ENCODE results near the gene PPL. TPM values are rescaled to one million over a fixed set of nuclear protein-coding genes. Genes with fewer than 3 reads are reported as not detected.

Gene PPL
- total RNA-seq, 1 donor from 2014 or later = 142 TPM

DNA sequence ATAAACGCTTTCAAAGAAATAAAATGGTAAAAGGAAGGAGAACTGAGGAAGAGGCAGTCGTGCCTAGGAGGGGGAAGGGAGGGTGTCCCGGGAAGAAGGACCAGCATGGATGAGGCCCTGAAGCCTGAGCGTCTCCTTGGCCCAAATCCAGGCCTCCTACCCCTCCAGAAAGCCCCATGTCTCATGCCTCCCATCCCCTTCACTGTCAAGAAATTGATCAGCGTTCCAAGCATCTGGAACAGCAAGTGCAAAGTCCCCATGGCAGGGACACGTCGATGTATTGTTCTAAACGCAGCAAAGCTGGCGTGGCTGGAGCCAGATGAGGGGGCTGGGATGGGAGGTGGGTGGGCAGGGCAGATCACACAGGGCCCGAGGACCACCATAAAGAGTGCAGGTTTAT, 43.7 kb upstream of the PPL start:
- Mint-ChIP-seq H3K9me3 (no peaks in the 10 kb centered on the region), H3K4me1 (ENCODE audit: unreplicated experiment) (no peaks in the 10 kb centered on the region), H3K4me3 (no peak overlapping the region), H3K36me3 (no peaks in the 10 kb centered on the region), H3K27ac (no peak overlapping the region), H3K27me3 (peaks cover 22% of the 10 kb centered on the region)
- DNase-seq (ENCODE audit: extremely low spot score, unreplicated experiment) = no peak
- TF ChIP-seq, protein P1, sequence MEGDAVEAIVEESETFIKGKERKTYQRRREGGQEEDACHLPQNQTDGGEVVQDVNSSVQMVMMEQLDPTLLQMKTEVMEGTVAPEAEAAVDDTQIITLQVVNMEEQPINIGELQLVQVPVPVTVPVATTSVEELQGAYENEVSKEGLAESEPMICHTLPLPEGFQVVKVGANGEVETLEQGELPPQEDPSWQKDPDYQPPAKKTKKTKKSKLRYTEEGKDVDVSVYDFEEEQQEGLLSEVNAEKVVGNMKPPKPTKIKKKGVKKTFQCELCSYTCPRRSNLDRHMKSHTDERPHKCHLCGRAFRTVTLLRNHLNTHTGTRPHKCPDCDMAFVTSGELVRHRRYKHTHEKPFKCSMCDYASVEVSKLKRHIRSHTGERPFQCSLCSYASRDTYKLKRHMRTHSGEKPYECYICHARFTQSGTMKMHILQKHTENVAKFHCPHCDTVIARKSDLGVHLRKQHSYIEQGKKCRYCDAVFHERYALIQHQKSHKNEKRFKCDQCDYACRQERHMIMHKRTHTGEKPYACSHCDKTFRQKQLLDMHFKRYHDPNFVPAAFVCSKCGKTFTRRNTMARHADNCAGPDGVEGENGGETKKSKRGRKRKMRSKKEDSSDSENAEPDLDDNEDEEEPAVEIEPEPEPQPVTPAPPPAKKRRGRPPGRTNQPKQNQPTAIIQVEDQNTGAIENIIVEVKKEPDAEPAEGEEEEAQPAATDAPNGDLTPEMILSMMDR (conservative IDR thresholded peaks at IDR 0.05) = no peak

DNA sequence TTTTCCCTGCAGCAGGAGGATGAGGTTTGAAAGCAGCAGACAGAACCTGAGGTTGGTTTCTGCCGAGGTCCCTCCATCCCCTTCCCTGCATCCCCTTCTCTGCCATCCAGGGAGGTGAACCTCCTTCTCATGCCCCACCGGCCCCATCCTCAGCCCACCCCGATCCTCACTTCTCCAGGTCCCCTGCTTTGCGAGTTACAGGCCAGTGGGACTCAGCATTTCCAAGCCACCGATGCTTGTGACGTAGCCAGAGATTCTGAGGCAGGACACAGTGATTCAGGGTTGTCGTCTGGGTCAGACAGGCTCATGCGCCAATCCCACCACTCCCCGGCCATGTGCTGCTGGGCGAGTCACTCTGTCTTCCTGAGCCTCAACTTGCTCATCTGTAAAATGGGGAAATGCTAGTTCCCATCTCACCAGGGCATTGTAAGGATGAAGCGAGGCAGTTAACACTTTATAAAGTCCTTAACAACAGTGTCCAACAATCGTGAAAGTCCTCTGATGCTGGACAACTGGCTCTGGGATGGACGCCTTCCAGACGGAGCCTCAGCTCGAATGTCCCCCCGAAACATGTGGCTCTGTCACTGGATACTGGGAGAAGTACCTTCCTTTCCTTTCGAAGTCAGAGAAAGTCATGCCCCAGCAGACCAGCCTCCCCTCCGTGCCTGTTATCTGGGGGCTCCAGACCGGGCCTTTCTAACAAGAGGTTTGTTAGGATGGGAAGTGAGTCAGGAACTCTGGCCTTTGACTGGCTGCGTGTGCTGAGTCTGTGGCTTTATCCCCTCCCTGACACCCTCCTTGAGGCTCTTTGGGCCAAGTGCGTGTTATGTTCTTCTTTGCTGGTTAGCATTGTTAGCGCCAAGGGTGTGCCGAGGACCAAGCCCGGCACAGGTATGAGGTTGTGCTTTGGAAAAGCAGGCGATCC, 43.0 kb upstream of the PPL start:
- Mint-ChIP-seq H3K27me3 (peaks cover 18% of the 10 kb centered on the region), H3K4me1 (ENCODE audit: unreplicated experiment) (no peaks in the 10 kb centered on the region), H3K36me3 (no peaks in the 10 kb centered on the region), H3K9me3 (no peaks in the 10 kb centered on the region), H3K4me3 (no peak overlapping the region), H3K27ac (no peak overlapping the region)
- TF ChIP-seq, protein P1 (conservative IDR thresholded peaks at IDR 0.05) = no peak
- DNase-seq (ENCODE audit: extremely low spot score, unreplicated experiment) = no peak

DNA sequence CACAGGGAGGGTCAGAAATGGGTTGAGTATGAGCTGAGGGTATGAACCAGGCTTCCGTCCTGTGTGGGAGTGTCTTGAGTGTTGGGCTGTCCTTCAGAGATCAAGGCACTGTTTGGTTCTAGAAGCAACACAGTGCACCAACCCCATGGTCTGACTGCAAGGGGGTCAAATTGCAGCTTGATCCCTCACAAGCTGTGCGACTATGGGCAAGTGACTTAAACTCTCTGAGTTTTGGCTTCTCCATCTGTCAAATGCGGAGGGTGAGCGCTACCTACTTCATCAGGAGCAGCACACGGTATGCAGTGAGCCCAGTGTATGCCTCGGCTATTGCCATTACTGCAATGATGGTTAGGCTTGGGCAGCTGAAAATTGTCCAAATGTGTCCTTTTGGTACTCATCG, 42.2 kb upstream of the PPL start:
- DNase-seq (ENCODE audit: extremely low spot score, unreplicated experiment) = no peak
- no peaks in the 10 kb centered on the region for H3K36me3 Mint-ChIP-seq
- TF ChIP-seq, protein P1 (conservative IDR thresholded peaks at IDR 0.05) = no peak
- H3K4me1 Mint-ChIP-seq (ENCODE audit: unreplicated experiment) = no peaks in the 10 kb centered on the region
- H3K9me3 Mint-ChIP-seq = no peaks in the 10 kb centered on the region
- no peak overlapping the region for H3K4me3 Mint-ChIP-seq
- H3K27me3 Mint-ChIP-seq = peaks cover 12% of the 10 kb centered on the region
- no peak overlapping the region for H3K27ac Mint-ChIP-seq

DNA sequence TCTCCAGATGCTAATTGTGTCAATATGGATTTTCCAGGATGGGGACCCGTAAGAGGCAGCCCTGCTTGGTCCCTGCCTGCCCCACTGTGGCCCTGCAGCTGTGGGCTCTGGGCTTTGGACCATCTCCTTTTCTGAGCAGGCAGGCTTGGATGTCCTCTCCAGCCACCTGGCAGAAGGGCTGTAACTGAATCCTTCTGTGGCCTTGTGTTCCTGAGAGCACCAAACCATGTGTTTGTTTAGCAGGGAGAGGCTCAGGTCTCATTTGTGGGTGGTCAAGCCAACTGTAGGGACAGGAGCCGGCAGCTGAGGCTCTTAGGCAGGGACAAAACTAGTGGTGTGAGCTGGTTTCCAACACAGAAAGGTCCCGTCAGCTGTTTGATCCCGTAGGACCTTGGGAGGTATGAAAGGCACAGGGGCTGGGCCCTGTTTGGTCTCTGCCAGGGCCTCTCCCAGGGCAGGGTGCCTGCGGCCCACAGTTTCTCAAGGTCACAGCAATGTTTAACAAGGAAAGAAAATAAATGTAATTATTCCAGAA, 39.7 kb upstream of the PPL start:
- TF ChIP-seq, protein P1 (conservative IDR thresholded peaks at IDR 0.05) = no peak
- no peak for DNase-seq (ENCODE audit: extremely low spot score, unreplicated experiment)
- peaks cover 13% of the 10 kb centered on the region for H3K27me3 Mint-ChIP-seq
- H3K4me1 Mint-ChIP-seq (ENCODE audit: unreplicated experiment) = no peaks in the 10 kb centered on the region
- no peak overlapping the region for H3K27ac Mint-ChIP-seq
- no peak overlapping the region for H3K4me3 Mint-ChIP-seq
- no peaks in the 10 kb centered on the region for H3K36me3 Mint-ChIP-seq
- no peaks in the 10 kb centered on the region for H3K9me3 Mint-ChIP-seq

DNA sequence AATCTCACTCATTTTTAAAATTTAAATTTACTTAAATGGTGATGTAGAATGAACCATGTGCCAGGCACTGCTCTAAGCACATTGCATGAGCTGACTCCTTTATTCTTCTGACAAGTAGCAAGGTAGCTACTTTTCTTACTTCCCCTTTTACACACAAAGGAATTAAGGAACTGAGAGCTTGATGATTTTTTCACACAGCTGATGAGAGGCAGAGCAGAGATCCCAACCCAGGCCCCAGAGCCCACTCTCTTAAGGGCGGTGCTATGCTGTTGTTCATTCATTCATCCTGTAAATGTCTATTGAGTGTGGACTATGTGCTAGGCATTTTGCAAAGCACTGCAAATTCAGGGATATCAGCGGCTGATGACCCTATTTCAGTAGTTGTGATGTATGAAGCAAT, 39.1 kb upstream of the PPL start:
- H3K27ac Mint-ChIP-seq = no peak overlapping the region
- TF ChIP-seq, protein P1 (conservative IDR thresholded peaks at IDR 0.05) = no peak
- no peaks in the 10 kb centered on the region for H3K9me3 Mint-ChIP-seq

More for the DNA sequence above, 39.1 kb upstream of the PPL start:
- no peak for DNase-seq (ENCODE audit: extremely low spot score, unreplicated experiment)
- peaks cover 13% of the 10 kb centered on the region for H3K27me3 Mint-ChIP-seq
- no peak overlapping the region for H3K4me3 Mint-ChIP-seq
- H3K4me1 Mint-ChIP-seq (ENCODE audit: unreplicated experiment) = no peaks in the 10 kb centered on the region
- H3K36me3 Mint-ChIP-seq = no peaks in the 10 kb centered on the region
